ENCODE measurements around the gene BIN1.

GRCh38 chr2:127076290-127076689 lies 30.7 kb downstream of the BIN1 start:
- TF ChIP-seq EZH2 (IDR thresholded peaks at IDR 0.05; ENCODE audit: insufficient read depth, low read length) (no peak), CTCF (IDR thresholded peaks at IDR 0.05; ENCODE audit: insufficient read depth, low read depth, low read length) (no peak)

Measured in astrocyte (in vitro differentiated cells and primary cell).